Measurements from ENCODE around the gene UBLCP1.

UBLCP1 gene

DNA sequence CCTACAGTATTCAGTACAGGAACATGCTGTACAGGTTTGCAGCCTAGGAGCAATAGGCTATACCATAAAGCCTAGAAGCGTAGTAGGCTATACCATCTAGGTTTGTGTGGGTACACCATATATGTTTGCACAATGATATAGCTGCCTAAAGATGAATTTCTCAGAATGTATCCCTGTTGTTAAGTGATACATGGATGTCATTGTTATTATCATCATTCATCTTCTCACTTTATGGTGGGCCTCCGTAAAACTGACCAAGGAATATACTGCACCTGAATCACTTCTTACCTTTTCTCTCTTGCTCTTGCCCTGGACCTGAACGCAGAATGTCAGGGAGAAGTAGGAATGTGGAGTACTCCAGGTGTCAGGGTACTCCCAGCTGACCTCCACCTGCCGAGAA is 55.4 kb downstream of the UBLCP1 start:
- TF ChIP-seq, protein P1, sequence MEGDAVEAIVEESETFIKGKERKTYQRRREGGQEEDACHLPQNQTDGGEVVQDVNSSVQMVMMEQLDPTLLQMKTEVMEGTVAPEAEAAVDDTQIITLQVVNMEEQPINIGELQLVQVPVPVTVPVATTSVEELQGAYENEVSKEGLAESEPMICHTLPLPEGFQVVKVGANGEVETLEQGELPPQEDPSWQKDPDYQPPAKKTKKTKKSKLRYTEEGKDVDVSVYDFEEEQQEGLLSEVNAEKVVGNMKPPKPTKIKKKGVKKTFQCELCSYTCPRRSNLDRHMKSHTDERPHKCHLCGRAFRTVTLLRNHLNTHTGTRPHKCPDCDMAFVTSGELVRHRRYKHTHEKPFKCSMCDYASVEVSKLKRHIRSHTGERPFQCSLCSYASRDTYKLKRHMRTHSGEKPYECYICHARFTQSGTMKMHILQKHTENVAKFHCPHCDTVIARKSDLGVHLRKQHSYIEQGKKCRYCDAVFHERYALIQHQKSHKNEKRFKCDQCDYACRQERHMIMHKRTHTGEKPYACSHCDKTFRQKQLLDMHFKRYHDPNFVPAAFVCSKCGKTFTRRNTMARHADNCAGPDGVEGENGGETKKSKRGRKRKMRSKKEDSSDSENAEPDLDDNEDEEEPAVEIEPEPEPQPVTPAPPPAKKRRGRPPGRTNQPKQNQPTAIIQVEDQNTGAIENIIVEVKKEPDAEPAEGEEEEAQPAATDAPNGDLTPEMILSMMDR (IDR thresholded peaks at IDR 0.05; ENCODE audit: control insufficient read depth, extremely low read depth, insufficient read depth), result no peak
- DNase-seq (ENCODE audit: low read depth), result no peak
- no peak overlapping the region for H3K4me3 ChIP-seq (ENCODE audit: low read depth, low read length)

DNA sequence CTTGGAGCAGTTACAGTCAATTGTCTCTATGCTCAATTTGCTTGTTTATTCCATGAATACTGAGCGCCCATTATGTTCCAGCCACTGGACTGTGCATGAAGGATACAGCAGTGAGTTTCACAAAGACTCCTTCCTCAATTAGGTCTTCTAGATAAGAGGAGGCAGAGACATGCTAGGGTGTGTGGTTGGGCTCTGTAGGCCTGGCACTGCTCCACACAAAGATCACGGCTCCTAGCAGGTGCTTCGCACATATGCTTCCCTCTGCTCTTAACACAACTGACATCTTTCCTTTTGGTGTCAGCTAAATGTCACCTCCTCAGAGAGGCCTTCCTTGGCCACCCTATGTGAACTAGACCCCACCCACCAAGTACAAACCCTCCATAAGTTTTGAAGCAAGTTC is 56.3 kb downstream of the UBLCP1 start:
- no peak for DNase-seq (ENCODE audit: low read depth)
- TF ChIP-seq, protein P1 (IDR thresholded peaks at IDR 0.05; ENCODE audit: control insufficient read depth, extremely low read depth, insufficient read depth), result no peak
- no peak overlapping the region for H3K4me3 ChIP-seq (ENCODE audit: low read depth, low read length)

DNA sequence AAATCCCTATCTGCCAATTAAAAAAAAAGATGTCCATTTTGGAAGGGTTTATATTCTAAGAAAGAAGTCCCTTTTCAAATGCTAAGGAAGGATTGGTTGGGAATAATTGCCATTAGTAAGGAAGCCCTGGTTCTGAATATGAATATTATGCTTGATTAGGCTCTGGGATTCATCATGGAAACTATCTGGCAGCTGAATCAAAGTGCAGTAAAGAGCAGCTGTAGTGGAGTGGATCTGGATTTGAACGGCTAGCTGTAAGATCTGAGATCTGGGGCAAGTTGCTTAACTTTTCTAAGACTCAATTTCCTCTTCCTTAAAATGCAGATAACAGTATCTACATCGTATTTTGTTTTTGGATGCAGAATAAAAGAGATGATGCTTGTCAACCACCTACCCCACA is 56.7 kb downstream of the UBLCP1 start:
- H3K4me3 ChIP-seq (ENCODE audit: low read depth, low read length), result no peak overlapping the region
- DNase-seq (ENCODE audit: low read depth), result no peak
- TF ChIP-seq, protein P1 (IDR thresholded peaks at IDR 0.05; ENCODE audit: control insufficient read depth, extremely low read depth, insufficient read depth), result no peak

DNA sequence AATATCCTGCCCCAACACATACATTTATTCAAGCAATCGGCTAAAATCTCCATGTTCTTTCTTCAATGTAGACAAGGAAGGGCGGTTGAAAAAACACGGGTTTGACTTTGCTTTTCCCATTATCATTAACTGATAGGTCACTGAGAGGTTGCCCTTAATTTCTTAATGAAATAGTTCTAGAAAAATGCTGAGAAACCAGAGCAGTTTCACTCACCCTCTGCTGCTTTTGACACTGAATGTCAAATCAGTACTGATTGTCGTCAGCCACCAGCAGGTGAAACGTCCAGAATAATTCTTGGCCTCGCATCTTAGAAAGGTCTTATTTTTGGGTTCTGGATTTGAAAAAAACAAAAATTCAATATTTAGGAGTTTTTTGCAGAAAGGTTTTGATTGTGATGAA is 59.1 kb downstream of the UBLCP1 start:
- H3K4me3 ChIP-seq (ENCODE audit: low read depth, low read length), result no peak overlapping the region
- TF ChIP-seq, protein P1 (IDR thresholded peaks at IDR 0.05; ENCODE audit: control insufficient read depth, extremely low read depth, insufficient read depth), result no peak
- no peak for DNase-seq (ENCODE audit: low read depth)

DNA sequence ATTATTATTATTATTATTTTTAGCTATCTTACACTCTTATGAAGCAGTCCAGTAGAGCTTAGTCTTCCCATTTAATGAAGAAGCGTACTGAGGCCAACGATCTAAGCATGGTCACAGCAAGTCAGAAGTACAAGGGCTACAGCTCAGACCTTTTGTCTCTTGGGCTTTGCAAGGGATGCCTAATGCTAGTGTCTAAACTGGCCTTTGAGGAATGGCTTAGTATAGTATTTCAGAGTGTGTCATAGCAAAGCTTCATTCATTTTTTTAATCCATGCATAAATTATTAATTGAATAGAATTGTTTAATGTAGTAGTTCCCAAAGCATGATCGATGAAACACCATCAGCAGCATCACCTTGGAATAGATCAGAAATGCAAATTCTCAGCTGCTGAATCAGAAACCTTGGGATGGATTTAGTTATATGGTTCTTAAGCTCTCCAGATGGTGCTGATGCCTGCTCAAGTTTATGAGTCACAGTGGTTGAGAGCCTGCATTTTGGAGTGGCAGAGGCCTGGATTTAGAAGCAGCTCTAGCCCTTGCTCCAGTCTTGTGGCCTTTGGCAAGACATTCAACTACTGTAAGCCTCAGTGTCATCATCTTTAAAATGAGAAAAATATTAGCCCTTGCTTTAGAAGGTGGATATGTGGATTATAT is 61.1 kb downstream of the UBLCP1 start:
- TF ChIP-seq, protein P1 (IDR thresholded peaks at IDR 0.05; ENCODE audit: control insufficient read depth, extremely low read depth, insufficient read depth), result no peak

DNA sequence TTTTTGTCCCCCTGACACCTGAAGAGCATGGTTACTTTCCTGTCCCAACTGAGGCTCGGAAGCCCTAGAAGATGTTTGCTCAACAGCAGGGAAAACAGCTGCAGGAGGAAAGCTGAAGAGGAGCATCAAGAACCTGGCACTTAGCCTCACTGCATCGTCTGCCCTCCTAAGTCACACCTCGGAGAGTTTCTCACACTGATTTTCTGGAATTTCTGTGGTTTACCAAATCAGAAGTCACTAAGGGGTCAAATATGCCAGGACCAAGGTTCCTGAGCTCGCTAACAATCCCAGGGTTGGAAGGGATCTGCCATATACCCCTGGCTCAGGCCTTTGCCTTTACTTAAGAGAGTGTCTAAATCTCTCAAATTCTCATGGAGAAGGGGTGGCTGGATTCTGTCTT is 61.9 kb downstream of the UBLCP1 start:
- DNase-seq (ENCODE audit: low read depth), result no peak
- TF ChIP-seq, protein P1 (IDR thresholded peaks at IDR 0.05; ENCODE audit: control insufficient read depth, extremely low read depth, insufficient read depth), result no peak
- no peak overlapping the region for H3K4me3 ChIP-seq (ENCODE audit: low read depth, low read length)

More for the DNA sequence above, 61.1 kb downstream of the UBLCP1 start:
- DNase-seq (ENCODE audit: low read depth), result no peak
- H3K4me3 ChIP-seq (ENCODE audit: low read depth, low read length), result no peak overlapping the region
